ENCODE data around the gene DLGAP1.

The DLGAP1 gene

GRCh38 chr18:3973191-3973850, 481.8 kb downstream of the DLGAP1 start:
- ATAC-seq (ENCODE audit: low read depth): no peak
- H3K9me3 ChIP-seq (ENCODE audit: severe bottlenecking): no peaks in the 10 kb centered on the region
- DNase-seq (ENCODE audit: low spot score): no peak
- H3K27ac ChIP-seq (ENCODE audit: poor library complexity, severe bottlenecking): no peak overlapping the region
- H3K4me1 ChIP-seq (ENCODE audit: insufficient read depth, poor library complexity, severe bottlenecking): no peaks in the 10 kb centered on the region
- no peaks in the 10 kb centered on the region for H3K36me3 ChIP-seq (ENCODE audit: low read depth)
- TF ChIP-seq, protein P1, sequence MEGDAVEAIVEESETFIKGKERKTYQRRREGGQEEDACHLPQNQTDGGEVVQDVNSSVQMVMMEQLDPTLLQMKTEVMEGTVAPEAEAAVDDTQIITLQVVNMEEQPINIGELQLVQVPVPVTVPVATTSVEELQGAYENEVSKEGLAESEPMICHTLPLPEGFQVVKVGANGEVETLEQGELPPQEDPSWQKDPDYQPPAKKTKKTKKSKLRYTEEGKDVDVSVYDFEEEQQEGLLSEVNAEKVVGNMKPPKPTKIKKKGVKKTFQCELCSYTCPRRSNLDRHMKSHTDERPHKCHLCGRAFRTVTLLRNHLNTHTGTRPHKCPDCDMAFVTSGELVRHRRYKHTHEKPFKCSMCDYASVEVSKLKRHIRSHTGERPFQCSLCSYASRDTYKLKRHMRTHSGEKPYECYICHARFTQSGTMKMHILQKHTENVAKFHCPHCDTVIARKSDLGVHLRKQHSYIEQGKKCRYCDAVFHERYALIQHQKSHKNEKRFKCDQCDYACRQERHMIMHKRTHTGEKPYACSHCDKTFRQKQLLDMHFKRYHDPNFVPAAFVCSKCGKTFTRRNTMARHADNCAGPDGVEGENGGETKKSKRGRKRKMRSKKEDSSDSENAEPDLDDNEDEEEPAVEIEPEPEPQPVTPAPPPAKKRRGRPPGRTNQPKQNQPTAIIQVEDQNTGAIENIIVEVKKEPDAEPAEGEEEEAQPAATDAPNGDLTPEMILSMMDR (IDR thresholded peaks at IDR 0.05; ENCODE audit: poor library complexity, severe bottlenecking): no peak
- H3K4me3 ChIP-seq (ENCODE audit: severe bottlenecking): no peak overlapping the region
- no peaks in the 10 kb centered on the region for H3K27me3 ChIP-seq (ENCODE audit: insufficient read depth, poor library complexity, severe bottlenecking)

DNA sequence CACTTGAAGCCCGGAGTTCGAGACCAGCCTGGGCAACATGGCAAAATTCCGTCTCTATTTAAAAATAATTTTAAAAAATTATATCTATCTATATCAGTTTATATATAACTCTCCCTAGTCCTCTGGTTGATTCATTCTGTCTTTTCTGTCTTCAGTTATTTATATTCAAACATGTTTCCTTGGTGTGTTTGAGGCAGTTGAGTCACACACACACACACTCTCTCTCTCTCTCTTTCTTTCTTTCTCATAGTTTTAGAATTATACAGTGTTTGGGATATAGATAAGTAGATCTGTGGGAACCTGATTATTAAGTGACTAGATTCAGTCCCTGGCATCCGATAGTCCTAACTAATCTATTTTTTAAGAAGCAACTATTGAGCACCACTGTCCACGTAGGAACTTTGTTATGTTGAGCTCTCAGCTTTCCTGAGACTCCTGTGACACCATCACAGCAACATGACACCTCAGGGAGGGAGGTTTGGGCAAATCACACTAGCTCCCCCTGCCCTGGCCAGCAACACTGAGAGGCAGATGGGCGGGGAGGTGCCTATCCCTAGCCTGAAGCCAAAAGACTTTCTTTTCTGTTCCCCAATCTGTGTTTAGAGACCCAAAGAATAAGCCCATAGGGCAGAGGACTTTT, 482.7 kb downstream of the DLGAP1 start:
- no peaks in the 10 kb centered on the region for H3K9me3 ChIP-seq (ENCODE audit: severe bottlenecking)
- TF ChIP-seq, protein P1 (IDR thresholded peaks at IDR 0.05; ENCODE audit: poor library complexity, severe bottlenecking): no peak
- H3K4me1 ChIP-seq (ENCODE audit: insufficient read depth, poor library complexity, severe bottlenecking): no peaks in the 10 kb centered on the region
- DNase-seq (ENCODE audit: low spot score): no peak
- H3K27ac ChIP-seq (ENCODE audit: poor library complexity, severe bottlenecking): no peak overlapping the region
- ATAC-seq (ENCODE audit: low read depth): peak; percentile 40; the same call in 1 of the 3 replicates
- H3K4me3 ChIP-seq (ENCODE audit: severe bottlenecking): no peak overlapping the region
- H3K36me3 ChIP-seq (ENCODE audit: low read depth): no peaks in the 10 kb centered on the region
- no peaks in the 10 kb centered on the region for H3K27me3 ChIP-seq (ENCODE audit: insufficient read depth, poor library complexity, severe bottlenecking)

DNA sequence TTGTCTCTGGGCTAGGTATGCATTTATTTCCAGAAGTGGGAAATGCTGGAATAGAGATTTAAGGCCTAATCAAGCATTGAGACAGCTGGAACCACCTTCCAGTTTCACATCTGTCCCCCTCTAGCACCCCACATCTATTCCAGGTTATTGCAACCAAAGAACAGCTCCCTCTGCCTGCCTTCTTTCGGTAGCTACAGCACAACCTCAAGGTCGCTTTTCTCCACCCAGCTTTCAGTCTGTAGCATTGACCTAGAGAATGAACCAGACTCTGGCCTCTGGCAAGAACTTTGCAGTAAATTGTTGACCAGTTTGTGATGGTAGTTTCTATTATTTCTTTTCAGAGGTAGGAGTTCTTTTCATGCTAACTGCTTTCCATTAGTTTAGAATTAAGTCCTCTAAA, 484.2 kb downstream of the DLGAP1 start:
- no peaks in the 10 kb centered on the region for H3K9me3 ChIP-seq (ENCODE audit: severe bottlenecking)
- no peaks in the 10 kb centered on the region for H3K27me3 ChIP-seq (ENCODE audit: insufficient read depth, poor library complexity, severe bottlenecking)
- H3K36me3 ChIP-seq (ENCODE audit: low read depth): no peaks in the 10 kb centered on the region
- DNase-seq (ENCODE audit: low spot score) (no peak), ATAC-seq (ENCODE audit: low read depth) (no peak)
- H3K27ac ChIP-seq (ENCODE audit: poor library complexity, severe bottlenecking): no peak overlapping the region
- H3K4me3 ChIP-seq (ENCODE audit: severe bottlenecking): no peak overlapping the region
- H3K4me1 ChIP-seq (ENCODE audit: insufficient read depth, poor library complexity, severe bottlenecking): no peaks in the 10 kb centered on the region
- TF ChIP-seq, protein P1 (IDR thresholded peaks at IDR 0.05; ENCODE audit: poor library complexity, severe bottlenecking): no peak

DNA sequence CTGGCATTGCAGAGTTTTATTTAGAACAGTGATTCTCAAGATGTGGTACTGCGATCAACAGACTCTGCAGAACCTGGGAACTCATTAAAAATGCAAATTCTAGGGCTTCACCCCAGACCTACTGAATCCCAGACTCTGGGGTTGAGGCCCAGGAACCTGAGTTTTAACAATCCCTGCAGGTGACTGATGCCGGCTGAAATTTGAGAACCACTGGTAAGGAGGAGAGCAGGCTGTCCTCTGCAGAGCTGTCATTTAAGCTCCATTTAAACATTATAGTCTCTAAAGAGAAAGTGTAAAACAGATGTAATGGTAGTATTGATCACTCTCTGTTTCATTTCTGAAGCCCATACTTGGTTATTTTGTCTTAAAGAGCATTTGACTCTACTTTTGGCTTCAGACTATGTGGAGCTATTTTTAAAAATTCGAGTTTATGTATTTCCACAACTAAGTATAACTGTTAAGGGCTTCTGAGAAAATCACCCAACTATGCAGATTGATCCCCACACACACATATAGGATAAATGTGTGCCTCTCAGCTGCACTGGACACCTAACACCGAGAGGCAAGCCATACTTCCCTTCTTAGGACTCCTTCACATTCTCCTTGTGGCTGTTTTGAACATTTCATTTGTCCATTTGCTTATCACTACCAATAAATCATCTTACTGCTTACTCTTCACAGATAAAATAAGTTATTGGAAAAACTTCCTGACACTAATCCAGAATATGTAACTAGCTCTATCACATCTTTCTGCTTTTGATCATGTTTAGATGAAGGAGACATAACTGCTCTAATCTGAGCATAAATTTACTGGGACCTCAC, 487.5 kb downstream of the DLGAP1 start:
- Histone ChIP-seq H3K4me3 (ENCODE audit: severe bottlenecking) (no peak overlapping the region), H3K9me3 (ENCODE audit: severe bottlenecking) (no peaks in the 10 kb centered on the region), H3K27me3 (ENCODE audit: insufficient read depth, poor library complexity, severe bottlenecking) (no peaks in the 10 kb centered on the region), H3K27ac (ENCODE audit: poor library complexity, severe bottlenecking) (no peak overlapping the region), H3K36me3 (ENCODE audit: low read depth) (no peaks in the 10 kb centered on the region), H3K4me1 (ENCODE audit: insufficient read depth, poor library complexity, severe bottlenecking) (no peaks in the 10 kb centered on the region)
- DNase-seq (ENCODE audit: low spot score) (no peak), ATAC-seq (ENCODE audit: low read depth) (no peak)
- TF ChIP-seq, protein P1 (IDR thresholded peaks at IDR 0.05; ENCODE audit: poor library complexity, severe bottlenecking): no peak

Data from RWPE2 (cell line).